Ishikawa (cell line): ENCODE measurements around the gene GPR161.

Source experiments
- EP300 ChIP-seq: IDR thresholded peaks from 2 replicates; pipeline ENCODE4 v1.6.1; 2012; ENCODE audit warnings: borderline replicate concordance
- RAD21 ChIP-seq: IDR thresholded peaks from 2 replicates; pipeline ENCODE4 v1.6.1; 2012; ENCODE audit warnings: low read depth
- YY1 ChIP-seq: IDR thresholded peaks from 2 replicates; pipeline ENCODE4 v1.6.1; 2012; ENCODE audit warnings: low read depth
- ZBTB7A ChIP-seq: IDR thresholded peaks from 2 replicates; pipeline ENCODE4 v1.6.1; 2012; ENCODE audit warnings: low read depth
- TF ChIP-seq, protein P1 (sequence below): IDR thresholded peaks from 2 replicates; pipeline ENCODE4 v1.6.1; 2012

DNA sequence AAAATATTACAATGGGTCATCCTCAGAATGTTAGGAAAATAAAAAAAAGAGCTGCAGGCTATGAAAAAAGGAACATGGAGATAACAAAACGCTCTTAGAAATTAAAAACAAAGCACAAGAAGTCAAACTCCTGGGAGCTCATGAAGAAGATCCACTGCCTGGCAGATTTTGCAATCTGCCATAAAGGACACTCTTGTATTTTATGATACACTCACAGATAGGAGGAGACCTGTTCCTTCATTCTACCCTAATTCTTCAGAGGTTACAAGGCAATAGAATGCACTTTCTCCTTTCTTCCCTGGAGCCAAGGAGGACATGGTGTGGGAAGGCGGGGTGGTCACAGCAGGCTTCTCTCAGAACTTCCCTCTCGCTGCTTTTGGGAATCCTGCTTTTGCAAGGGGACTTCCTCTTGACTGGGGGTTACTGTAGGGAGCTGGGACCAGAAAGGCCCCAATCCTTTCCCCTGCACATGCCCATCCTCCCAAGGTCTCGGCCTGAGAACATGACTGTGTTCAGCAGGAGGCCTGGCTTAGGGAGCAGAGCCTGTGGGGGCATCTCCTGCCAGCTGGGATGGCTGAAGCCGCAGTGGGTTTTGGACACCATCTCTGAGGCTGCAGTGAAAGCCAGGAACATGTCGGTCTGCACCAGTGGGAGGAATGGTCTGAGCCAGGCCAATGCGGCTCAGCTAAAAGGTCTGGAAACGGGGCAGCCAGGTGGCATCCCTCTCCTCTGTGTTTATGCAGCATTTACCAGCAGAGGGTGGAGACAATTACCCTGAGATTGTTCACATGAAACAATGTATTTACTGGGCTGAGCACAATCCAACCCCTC is 44.8 kb downstream of the GPR161 start:
- TF ChIP-seq ZBTB7A (no peak), RAD21 (no peak), EP300 (no peak), YY1 (no peak)
- TF ChIP-seq, protein P1, sequence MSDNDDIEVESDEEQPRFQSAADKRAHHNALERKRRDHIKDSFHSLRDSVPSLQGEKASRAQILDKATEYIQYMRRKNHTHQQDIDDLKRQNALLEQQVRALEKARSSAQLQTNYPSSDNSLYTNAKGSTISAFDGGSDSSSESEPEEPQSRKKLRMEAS = no peak
